Mesenchymal stem cell (in vitro differentiated cells and primary cell): ENCODE data around the gene PPP1R13L.

Experiments
- DNase-seq: peaks from one replicate; pipeline ENCODE4 v3.0.0-alpha.2; 2013
- H2AFZ ChIP-seq: one replicate; pipeline ENCODE4 v1.6.1; 2013; ENCODE audit warnings: low read depth, mild to moderate bottlenecking, control low read depth, inconsistent platforms, low read length, moderate library complexity
- H2AK5ac ChIP-seq: 2 replicates; pipeline ENCODE4 v1.6.1; 2013; ENCODE audit warnings: low read length, moderate library complexity, mild to moderate bottlenecking, inconsistent platforms; ENCODE audit not compliant: severe bottlenecking
- H2BK120ac ChIP-seq: one replicate; pipeline ENCODE4 v1.6.1; 2013; ENCODE audit warnings: low read depth, mild to moderate bottlenecking, inconsistent platforms, low read length, moderate library complexity
- H2BK12ac ChIP-seq, 2 experiments: one replicate each; pipeline ENCODE4 v1.6.1; 2013; ENCODE audit warnings: inconsistent platforms in 2 of 2, low read length in 2 of 2, mild to moderate bottlenecking in 2 of 2, moderate library complexity in 2 of 2, control low read depth in 1 of 2
- H2BK15ac ChIP-seq: one replicate; pipeline ENCODE4 v1.6.1; 2013; ENCODE audit warnings: mild to moderate bottlenecking, low read depth, inconsistent platforms; ENCODE audit not compliant: poor library complexity, severe bottlenecking
- H2BK5ac ChIP-seq: 2 replicates; pipeline ENCODE4 v1.6.1; 2013; ENCODE audit warnings: low read depth, mild to moderate bottlenecking, low read length, control low read depth, inconsistent platforms; ENCODE audit not compliant: poor library complexity, severe bottlenecking
- H3K14ac ChIP-seq, 2 experiments: one replicate each; pipeline ENCODE4 v1.6.1; 2013; ENCODE audit warnings: inconsistent platforms in 2 of 2, low read length in 2 of 2, control low read depth in 1 of 2, mild to moderate bottlenecking in 1 of 2, moderate library complexity in 1 of 2
- H3K18ac ChIP-seq, 2 experiments: one replicate each; pipeline ENCODE4 v1.6.1; 2013; ENCODE audit warnings: inconsistent platforms in 2 of 2, low read length in 2 of 2, control low read depth in 1 of 2, low read depth in 1 of 2, mild to moderate bottlenecking in 1 of 2
- H3K23ac ChIP-seq, 2 experiments: one replicate each; pipeline ENCODE4 v1.6.1; 2013; ENCODE audit warnings: inconsistent platforms in 2 of 2, low read length in 2 of 2, mild to moderate bottlenecking in 2 of 2, moderate library complexity in 2 of 2, control low read depth in 1 of 2
- H3K27ac ChIP-seq: 2 replicates; pipeline ENCODE4 v1.5.1; 2013; ENCODE audit warnings: mild to moderate bottlenecking, moderate library complexity, low read length, control low read depth, inconsistent platforms; ENCODE audit not compliant: poor library complexity, severe bottlenecking
- H3K27me3 ChIP-seq, 2 experiments: 2 replicates each; pipeline versions ENCODE4 v1.6.1 to v1.7.0; 2013; ENCODE audit warnings: low read length in 2 of 2, mild to moderate bottlenecking in 2 of 2, moderate library complexity in 2 of 2, control low read depth in 1 of 2, inconsistent platforms in 1 of 2; ENCODE audit not compliant: control insufficient read depth in 1 of 2, insufficient read depth in 1 of 2
- H3K36me3 ChIP-seq, 2 experiments: 2 replicates each; pipeline versions ENCODE4 v1.6.1 to v1.7.0; 2013; ENCODE audit warnings: low read length in 2 of 2, control low read depth in 1 of 2, inconsistent platforms in 1 of 2, low read depth in 1 of 2, mild to moderate bottlenecking in 1 of 2; ENCODE audit not compliant: insufficient read depth in 2 of 2, control insufficient read depth in 1 of 2
- H3K4ac ChIP-seq, 2 experiments: one replicate each; pipeline ENCODE4 v1.6.1; 2013; ENCODE audit warnings: inconsistent platforms in 2 of 2, low read length in 2 of 2, mild to moderate bottlenecking in 2 of 2, moderate library complexity in 2 of 2, control low read depth in 1 of 2, low read depth in 1 of 2
- H3K4me1 ChIP-seq: 2 replicates; pipeline ENCODE4 v1.6.1; 2013; ENCODE audit warnings: low read depth, low read length, control low read depth; ENCODE audit not compliant: control insufficient read depth, insufficient read depth
- H3K4me2 ChIP-seq: 2 replicates; pipeline ENCODE4 v1.6.1; 2013; ENCODE audit warnings: low read length, mild to moderate bottlenecking, inconsistent platforms; ENCODE audit not compliant: poor library complexity, severe bottlenecking
- H3K4me3 ChIP-seq, 2 experiments: 2 replicates each; pipeline versions ENCODE4 v1.5.1 to v1.7.0; 2013; ENCODE audit warnings: low read length in 2 of 2, mild to moderate bottlenecking in 2 of 2, control low read depth in 1 of 2, low read depth in 1 of 2; ENCODE audit not compliant: insufficient read depth in 1 of 2
- H3K79me1 ChIP-seq: replicated peaks from 2 replicates; pipeline ENCODE4 v1.6.1; 2013; ENCODE audit warnings: mild to moderate bottlenecking, control low read depth, low read length, inconsistent platforms; ENCODE audit not compliant: poor library complexity, severe bottlenecking
- H3K9ac ChIP-seq: 2 replicates; pipeline ENCODE4 v1.7.0; 2013; ENCODE audit warnings: mild to moderate bottlenecking, low read length, moderate library complexity
- H3K9me3 ChIP-seq: 2 replicates; pipeline ENCODE4 v1.7.0; 2013; ENCODE audit warnings: mild to moderate bottlenecking, low read length; ENCODE audit not compliant: control insufficient read depth
- H4K8ac ChIP-seq: one replicate; pipeline ENCODE4 v1.6.1; 2013; ENCODE audit warnings: inconsistent platforms, mild to moderate bottlenecking, low read length, moderate library complexity
- H4K91ac ChIP-seq: one replicate; pipeline ENCODE4 v1.6.1; 2013; ENCODE audit warnings: mild to moderate bottlenecking, low read length, inconsistent platforms
- WGBS: methylation state at CpG from one replicate; pipeline ENCODE4 v1.1.7; 2013; ENCODE audit warnings: mixed read lengths; 5-methylcytosine and 5-hydroxymethylcytosine counted together

The PPP1R13L gene

GRCh38 chr19:45348367-45349125, 56.3 kb downstream of the PPP1R13L start:
- peaks cover 9 to 17% of the 10 kb centered on the region in 2 experiments for H3K27me3 ChIP-seq
- no peak overlapping the region for H4K8ac ChIP-seq
- no peak overlapping the region for H2BK12ac ChIP-seq
- WGBS, result 89% methylated on average over 23 of the region's 23 CpGs
- H3K9me3 ChIP-seq, result no peaks in the 10 kb centered on the region
- H3K4ac ChIP-seq, result no peak overlapping the region
- no peak overlapping the region for H2BK5ac ChIP-seq
- H3K14ac ChIP-seq, result no peak overlapping the region
- H4K91ac ChIP-seq, result no peak overlapping the region
- H3K4me3 ChIP-seq, result no peak overlapping the region
- no peak overlapping the region for H2AFZ ChIP-seq
- DNase-seq, result no peak
- H2AK5ac ChIP-seq, result no peak overlapping the region
- peaks cover 6% of the 10 kb centered on the region for H3K4me1 ChIP-seq
- H3K36me3 ChIP-seq, result peaks cover 30 to 44% of the 10 kb centered on the region in 2 experiments
- no peak overlapping the region for H3K18ac ChIP-seq
- no peak overlapping the region for H3K9ac ChIP-seq
- no peak overlapping the region for H3K4me2 ChIP-seq
- H3K23ac ChIP-seq, result no peak overlapping the region
- no peak overlapping the region for H2BK15ac ChIP-seq
- no peak overlapping the region for H2BK120ac ChIP-seq
- H3K27ac ChIP-seq, result no peak overlapping the region
- H3K79me1 ChIP-seq, result no peaks in the 10 kb centered on the region

- Histone ChIP-seq H3K4me3 (no peak overlapping the region), H3K23ac (no peak overlapping the region), H2BK15ac (no peak overlapping the region), H2AFZ (no peak overlapping the region), H3K79me1 (no peaks in the 10 kb centered on the region), H2BK12ac (no peak overlapping the region), H3K9ac (no peak overlapping the region), H3K4me2 (no peak overlapping the region), H3K27me3 (peaks cover 9 to 19% of the 10 kb centered on the region in 2 experiments), H2BK5ac (no peak overlapping the region), H4K8ac (no peak overlapping the region), H3K18ac (no peak overlapping the region), H2AK5ac (no peak overlapping the region), H4K91ac (no peak overlapping the region), H3K27ac (no peak overlapping the region), H3K36me3 (peaks cover 22 to 36% of the 10 kb centered on the region in 2 experiments), H3K14ac (no peak overlapping the region), H2BK120ac (no peak overlapping the region), H3K9me3 (no peaks in the 10 kb centered on the region), H3K4ac (no peak overlapping the region), H3K4me1 (peaks cover 6% of the 10 kb centered on the region)
- 90% methylated on average over 25 of the region's 25 CpGs for WGBS
- DNase-seq, result no peak
These were observed 57.1 kb downstream of the PPP1R13L start for GRCh38 chr19:45347570-45348366.

GRCh38 chr19:45346449-45346848, 58.4 kb downstream of the PPP1R13L start:
- H3K4me3 ChIP-seq, result no peak overlapping the region
- H2AFZ ChIP-seq, result no peak overlapping the region
- H2BK5ac ChIP-seq, result no peak overlapping the region
- no peaks in the 10 kb centered on the region for H3K79me1 ChIP-seq
- no peak overlapping the region for H2AK5ac ChIP-seq
- no peak overlapping the region for H3K18ac ChIP-seq
- H3K23ac ChIP-seq, result no peak overlapping the region
- H3K4ac ChIP-seq, result no peak overlapping the region
- no peak overlapping the region for H3K4me2 ChIP-seq
- H3K27ac ChIP-seq, result no peak overlapping the region
- DNase-seq, result no peak
- peak overlapping the region in 1 of 2 experiments; percentile 72 for H3K14ac ChIP-seq
- no peaks in the 10 kb centered on the region for H3K9me3 ChIP-seq
- H3K9ac ChIP-seq, result no peak overlapping the region
- H3K27me3 ChIP-seq, result peaks cover 14 to 27% of the 10 kb centered on the region in 2 experiments
- H3K4me1 ChIP-seq, result peaks cover 6% of the 10 kb centered on the region
- H4K8ac ChIP-seq, result no peak overlapping the region
- H2BK15ac ChIP-seq, result no peak overlapping the region
- 46% methylated on average over 25 of the region's 27 CpGs for WGBS
- H2BK12ac ChIP-seq, result no peak overlapping the region
- H3K36me3 ChIP-seq, result peaks cover 9 to 23% of the 10 kb centered on the region in 2 experiments
- no peak overlapping the region for H2BK120ac ChIP-seq
- peak overlapping the region; percentile 11 for H4K91ac ChIP-seq

GRCh38 chr19:45345506-45345860, 59.4 kb downstream of the PPP1R13L start:
- no peak overlapping the region for H3K4me3 ChIP-seq
- no peak overlapping the region for H2AFZ ChIP-seq
- no peak overlapping the region for H4K8ac ChIP-seq
- no peak overlapping the region for H2BK12ac ChIP-seq
- no peak overlapping the region for H4K91ac ChIP-seq
- H3K36me3 ChIP-seq, result peaks cover 0 to 13% of the 10 kb centered on the region in 2 experiments
- H3K27me3 ChIP-seq, result peaks cover 20 to 36% of the 10 kb centered on the region in 2 experiments
- no peak overlapping the region for H3K18ac ChIP-seq
- no peak overlapping the region for H2BK5ac ChIP-seq
- H3K9me3 ChIP-seq, result no peaks in the 10 kb centered on the region
- H2BK15ac ChIP-seq, result no peak overlapping the region
- no peak overlapping the region for H3K9ac ChIP-seq
- WGBS, result 88% methylated on average over 15 of the region's 15 CpGs
- H2BK120ac ChIP-seq, result no peak overlapping the region
- peaks cover 13% of the 10 kb centered on the region for H3K4me1 ChIP-seq
- DNase-seq, result no peak
- no peaks in the 10 kb centered on the region for H3K79me1 ChIP-seq
- no peak overlapping the region for H2AK5ac ChIP-seq
- H3K27ac ChIP-seq, result no peak overlapping the region
- no peak overlapping the region for H3K23ac ChIP-seq
- no peak overlapping the region for H3K4ac ChIP-seq
- H3K14ac ChIP-seq, result no peak overlapping the region
- H3K4me2 ChIP-seq, result no peak overlapping the region
